A549 treated with ZK216348 at 1 μM for 4 hours (cell line): ENCODE measurements around the gene OR1Q1. TPM values are rescaled to one million over a fixed set of nuclear protein-coding genes. Genes with fewer than 3 reads are reported as not detected.

Source experiments
- total RNA-seq: library from RNA; stranded (reverse); fragments of 200-300 nt; extraction: Qiagen RNA extraction; gene quantifications from 5 replicates; pipeline ENCODE4 v1.2.3, GENCODE V29; 2022; ENCODE audit warnings: low read depth

OR1Q1 gene
- total RNA-seq = 0.15 TPM in 1 of 5 replicates, not detected in the others

DNA sequence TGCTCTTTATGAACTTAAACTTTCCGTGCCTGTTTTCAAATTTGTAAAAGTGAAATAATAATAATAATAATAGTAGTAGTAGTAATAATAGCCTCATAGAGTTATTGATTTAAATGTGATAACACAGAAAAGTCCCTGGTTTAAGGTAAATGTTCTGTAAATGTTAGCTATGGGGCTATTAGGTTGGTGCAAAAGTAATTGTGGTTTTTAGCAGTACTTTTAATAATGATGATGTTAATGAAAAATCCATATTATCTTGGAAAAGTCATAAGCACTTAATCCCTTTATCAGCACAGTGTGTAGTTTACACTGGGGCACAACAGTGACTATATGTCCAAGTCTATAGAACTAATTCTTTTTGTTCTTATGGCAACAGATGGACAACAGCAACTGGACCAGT, at the start of gene OR1Q1:
OR1Q1 (plus strand) TSS at position 377 of the 400 bp plus-strand sequence; CDS start at position 377, 0 bp downstream.

DNA sequence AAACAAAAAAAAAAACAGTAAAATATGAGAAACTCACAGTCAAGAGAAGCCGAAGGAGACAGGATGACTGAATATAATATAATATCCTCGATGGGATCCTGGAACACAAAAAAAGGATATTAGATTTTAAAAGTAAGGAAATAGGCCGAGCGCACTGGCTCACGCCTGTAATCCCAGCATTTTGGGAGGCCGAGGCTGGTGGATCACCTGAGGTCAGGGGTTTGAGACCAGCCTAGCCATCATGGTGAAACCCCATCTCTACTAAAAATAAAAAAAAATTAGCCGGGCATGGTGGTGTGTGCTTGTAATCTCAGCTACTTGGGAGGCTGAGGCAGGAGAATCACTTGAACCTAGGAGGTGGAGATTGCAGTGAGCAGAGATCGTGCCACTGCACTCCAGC, 31.3 kb upstream of the OR1Q1 start, which contains the start of gene OR1L8:
OR1L8 (minus strand) TSS at position 101 of the 400 bp plus-strand sequence. CDS start 14,907 bp downstream, outside the sequence.

GRCh38 chr9:122657527-122657926, 43.0 kb downstream of the OR1Q1 start, which contains the start of gene OR1B1:
TSS of gene OR1B1 (minus strand) at chr9:122657627.

GRCh38 chr9:122661416-122661815, 46.9 kb downstream of the OR1Q1 start, which contains the start of gene OR1L1:
TSS of gene OR1L1 (plus strand) at chr9:122661716. CDS start at chr9:122661716, 0 bp downstream.

Other genes starting within 250 kb of the OR1Q1 start
- gene PTGS1, start 243.7 kb upstream of the OR1Q1 start, total RNA-seq = 1.3 to 1.6 TPM (median 1.6 TPM) in 5 replicates
- not detected in 5 replicates for gene OR1J1, start 136.8 kb upstream of the OR1Q1 start, total RNA-seq
- not detected in 5 replicates for gene OR1J2, start 103.9 kb upstream of the OR1Q1 start, total RNA-seq
- not detected in 5 replicates for gene OR1J4, start 95.6 kb upstream of the OR1Q1 start, total RNA-seq
- not detected in 5 replicates for gene OR1N1, start 87.4 kb upstream of the OR1Q1 start, total RNA-seq
- not detected in 5 replicates for gene OR1N2, start 61.6 kb upstream of the OR1Q1 start, total RNA-seq
- not detected in 5 replicates for gene OR1L8, start 31.4 kb upstream of the OR1Q1 start, total RNA-seq
- gene OR1B1, start 42.9 kb downstream of the OR1Q1 start, total RNA-seq = not detected in 5 replicates
- gene OR1L1, start 47.0 kb downstream of the OR1Q1 start, total RNA-seq = not detected in 5 replicates
- gene OR1L3, start 60.4 kb downstream of the OR1Q1 start, total RNA-seq = not detected in 5 replicates
- not detected in 5 replicates for gene OR1L4, start 109.3 kb downstream of the OR1Q1 start, total RNA-seq
- gene OR1L6, start 127.6 kb downstream of the OR1Q1 start, total RNA-seq = not detected in 5 replicates
- gene OR5C1, start 174.2 kb downstream of the OR1Q1 start, total RNA-seq = not detected in 5 replicates
- gene OR1K1, start 185.4 kb downstream of the OR1Q1 start, total RNA-seq = not detected in 5 replicates
- gene PDCL, start 213.8 kb downstream of the OR1Q1 start, total RNA-seq = 14.1 to 21.2 TPM (median 17.4 TPM) in 5 replicates